Activated gamma-delta T cell (primary cell): Measurements from ENCODE around the gene SATB2.

Experiments
- DNase-seq: peaks from one replicate; lab custom pipeline; 2025; lab: John Stamatoyannopoulos, UW

Gene SATB2

GRCh38 chr2:199325881-199326280, 131.9 kb downstream of the SATB2 start:
- no peak for DNase-seq

GRCh38 chr2:199322151-199322550, 135.6 kb downstream of the SATB2 start:
- no peak for DNase-seq

DNA sequence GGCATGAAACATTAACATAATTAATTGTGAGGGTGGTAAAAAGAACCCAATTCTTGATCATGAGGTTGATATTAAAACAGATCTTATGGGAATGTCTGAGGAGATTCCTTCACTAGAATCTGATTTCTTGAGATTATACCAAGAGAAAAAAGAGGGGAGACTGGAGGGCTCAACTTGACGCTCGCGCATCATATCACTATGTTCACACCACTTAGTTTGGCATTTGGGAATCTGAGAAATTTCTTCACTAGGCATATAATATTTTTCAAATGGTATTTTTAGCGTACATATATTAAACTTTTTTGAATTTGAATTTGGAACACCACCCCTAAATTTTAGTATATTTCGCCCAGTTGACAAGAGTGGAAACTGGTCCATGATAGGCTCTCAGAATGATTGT, 140.1 kb downstream of the SATB2 start:
- DNase-seq = no peak

DNA sequence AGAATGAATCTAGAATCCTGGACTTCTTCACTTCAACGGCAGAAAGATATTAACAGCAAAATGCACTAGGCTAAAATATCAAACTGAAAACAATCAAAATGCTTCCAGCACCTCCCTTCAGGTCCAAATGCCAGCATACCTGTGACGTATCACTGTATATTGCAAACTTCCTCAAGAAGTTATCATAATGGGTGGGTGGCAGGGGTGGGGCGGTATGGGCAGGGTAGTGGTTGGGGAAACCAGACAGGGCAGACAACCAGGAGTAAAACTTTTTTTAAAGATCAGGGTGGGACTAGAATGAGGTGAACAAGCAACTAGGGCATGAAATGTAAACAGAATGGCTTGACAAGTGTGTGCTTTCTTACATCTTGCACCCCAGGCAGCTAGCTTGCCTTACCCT, 140.9 kb downstream of the SATB2 start:
- no peak for DNase-seq

- DNase-seq = no peak
Measured at GRCh38 chr2:199315299-199316179, 142.2 kb downstream of the SATB2 start.

GRCh38 chr2:199312931-199313330, 144.8 kb downstream of the SATB2 start:
- no peak for DNase-seq

DNA sequence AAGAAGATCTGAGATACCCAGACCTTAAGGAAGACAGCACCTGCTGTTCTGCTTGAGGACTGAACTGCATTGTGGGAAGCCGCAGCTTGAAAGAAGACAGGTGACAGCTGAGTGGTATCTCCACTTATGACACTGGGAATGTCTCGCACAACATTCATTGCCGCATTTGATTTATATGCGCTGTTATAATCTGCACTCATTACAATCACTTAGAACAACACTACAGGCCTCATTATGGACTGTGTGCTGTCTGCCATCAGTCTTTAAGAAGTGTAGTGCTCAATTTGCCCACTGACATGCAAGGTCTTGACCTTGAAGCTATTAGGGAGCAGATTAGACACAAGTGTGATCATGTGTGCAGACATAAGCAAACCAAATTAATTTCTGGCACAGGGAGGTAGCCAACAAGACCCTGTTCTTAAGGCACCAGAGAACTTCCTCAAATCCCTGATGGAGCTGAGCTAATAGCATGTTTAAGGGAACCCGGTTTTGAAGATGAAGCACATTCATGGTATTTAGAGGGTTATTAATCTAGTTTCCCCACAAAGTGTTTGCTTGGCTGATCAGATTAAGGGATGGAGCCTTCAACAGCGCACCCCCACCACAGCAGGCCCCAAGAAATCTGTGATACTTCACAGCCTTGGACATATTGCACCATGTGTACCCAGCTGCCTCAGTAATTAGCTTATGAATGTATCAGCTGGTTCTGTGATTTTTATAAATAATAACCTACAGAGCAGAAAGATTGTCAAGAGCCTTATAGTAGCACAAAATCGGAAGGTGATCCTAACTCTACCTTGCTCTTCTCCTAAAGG, 146.8 kb downstream of the SATB2 start:
- DNase-seq = no peak

DNA sequence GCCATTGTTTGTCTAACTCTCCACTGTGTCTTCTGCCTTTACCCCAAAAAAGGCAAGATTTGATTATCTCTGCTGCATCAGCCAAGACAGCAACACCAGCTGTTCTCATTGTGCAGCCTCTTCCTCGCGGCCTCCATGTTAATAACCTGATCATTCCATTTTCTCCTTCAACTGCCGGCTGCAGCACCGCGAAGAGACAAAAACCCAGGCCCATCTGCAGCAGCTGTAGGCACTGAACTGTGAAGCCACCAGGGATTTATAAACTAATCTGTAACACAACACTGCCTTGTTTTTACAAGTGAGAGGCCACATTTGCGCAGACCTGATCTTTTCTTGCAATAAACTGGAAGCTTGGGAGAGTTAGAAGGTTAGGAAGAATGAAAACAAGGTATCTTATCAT, 147.8 kb downstream of the SATB2 start:
- no peak for DNase-seq

DNA sequence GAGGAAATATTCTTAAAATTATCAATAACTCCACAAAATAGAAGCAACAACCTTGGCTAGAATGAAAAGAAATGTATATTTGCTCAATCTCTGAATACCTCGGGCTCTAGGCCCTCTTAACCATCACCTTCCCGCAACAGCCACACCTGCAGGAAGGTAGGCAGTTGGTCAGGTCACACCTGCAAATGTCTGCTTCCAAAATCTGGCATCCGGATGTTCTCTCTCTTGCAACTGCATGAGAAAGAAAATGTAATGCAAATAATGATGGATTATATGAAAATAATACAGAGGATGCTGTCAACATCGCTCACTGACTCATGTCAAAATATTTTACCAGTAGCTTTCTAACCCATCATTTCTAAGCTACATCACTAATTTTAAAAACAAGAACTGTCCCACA, 148.3 kb downstream of the SATB2 start:
- DNase-seq = no peak

GRCh38 chr2:199308567-199308966, 149.2 kb downstream of the SATB2 start:
- no peak for DNase-seq

DNA sequence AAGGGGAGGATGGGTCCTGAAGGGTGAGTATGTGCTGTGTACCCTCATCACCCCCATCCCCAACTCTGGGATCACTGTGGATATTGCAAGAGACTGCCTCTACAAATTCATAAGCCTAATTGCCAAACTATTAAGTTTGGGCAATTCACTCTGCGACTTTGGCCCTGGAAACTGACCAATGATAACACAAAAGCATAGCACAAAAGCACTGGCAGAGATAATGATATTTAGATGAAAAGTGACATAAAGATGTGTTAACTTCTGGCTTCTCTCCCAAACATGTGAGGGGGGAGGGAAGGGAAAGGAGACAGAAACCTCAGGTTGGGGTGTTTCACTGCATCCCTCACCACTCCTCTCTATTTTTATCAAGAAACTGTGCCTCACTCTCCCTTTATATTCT, 150.3 kb downstream of the SATB2 start:
- no peak for DNase-seq

DNA sequence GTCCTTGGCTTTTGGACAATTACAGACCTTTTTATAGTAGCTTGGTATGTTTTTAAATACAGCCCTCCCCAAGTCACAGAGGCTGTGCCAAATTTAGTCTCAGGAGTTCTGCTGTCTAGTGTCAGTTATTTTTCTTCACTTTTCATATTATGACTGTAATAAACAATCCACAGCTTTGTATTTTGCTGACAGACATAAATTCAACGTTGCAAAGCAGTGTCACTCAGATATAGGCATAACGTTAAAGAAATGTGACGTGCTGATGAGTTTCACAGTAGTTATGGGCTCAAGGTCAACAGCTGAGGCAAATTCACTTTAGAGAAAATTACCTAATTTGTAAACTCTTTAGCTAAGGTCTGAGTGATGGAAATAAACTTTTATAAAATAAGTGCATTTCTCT, 151.6 kb downstream of the SATB2 start:
- no peak for DNase-seq

DNA sequence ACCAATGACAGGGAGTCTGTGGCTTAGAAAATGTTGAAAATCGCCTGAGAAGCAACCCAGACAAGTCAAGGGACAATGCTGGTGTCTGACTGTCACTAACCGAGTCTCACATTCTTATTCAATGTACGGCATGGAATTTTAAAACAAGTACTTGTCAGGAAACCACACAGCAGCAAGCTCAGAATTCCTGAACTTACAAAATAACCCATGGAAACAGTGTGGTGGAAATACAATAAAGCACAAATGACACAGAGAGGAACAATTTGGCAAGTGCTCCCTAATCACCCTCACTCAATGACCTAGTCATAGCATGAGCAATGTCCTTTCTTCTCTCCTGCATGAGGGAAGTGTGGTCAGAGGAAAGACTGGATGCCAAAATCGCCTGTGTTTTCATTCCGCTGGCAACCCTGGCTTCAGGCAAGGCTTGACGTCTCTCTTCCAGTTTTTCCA, 154.0 kb downstream of the SATB2 start:
- no peak for DNase-seq

DNA sequence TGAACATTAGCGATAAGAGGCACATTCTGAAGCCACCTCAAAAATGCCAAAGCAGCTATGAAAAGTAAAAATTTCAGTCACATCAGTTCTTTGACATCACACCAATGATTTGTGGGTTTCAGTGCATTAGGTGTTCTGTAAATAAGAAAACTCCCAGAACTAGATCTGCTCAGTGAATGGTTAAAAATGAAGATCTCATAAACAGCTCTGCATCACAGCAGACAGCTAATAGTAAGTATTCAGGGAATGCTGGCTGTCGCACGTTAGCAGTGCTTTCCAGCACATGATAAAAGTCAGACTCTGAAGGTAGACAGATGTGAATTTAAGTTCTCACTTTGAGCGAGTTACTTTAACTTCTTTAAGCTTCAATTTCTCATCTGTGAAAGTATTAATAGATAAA, 154.9 kb downstream of the SATB2 start:
- no peak for DNase-seq

GRCh38 chr2:199288424-199288823, 169.3 kb downstream of the SATB2 start:
- no peak for DNase-seq

- no peak for DNase-seq
Measured at GRCh38 chr2:199282309-199282708, 175.4 kb downstream of the SATB2 start.

- DNase-seq = no peak
Measured at GRCh38 chr2:199279146-199279545, 178.6 kb downstream of the SATB2 start.

DNA sequence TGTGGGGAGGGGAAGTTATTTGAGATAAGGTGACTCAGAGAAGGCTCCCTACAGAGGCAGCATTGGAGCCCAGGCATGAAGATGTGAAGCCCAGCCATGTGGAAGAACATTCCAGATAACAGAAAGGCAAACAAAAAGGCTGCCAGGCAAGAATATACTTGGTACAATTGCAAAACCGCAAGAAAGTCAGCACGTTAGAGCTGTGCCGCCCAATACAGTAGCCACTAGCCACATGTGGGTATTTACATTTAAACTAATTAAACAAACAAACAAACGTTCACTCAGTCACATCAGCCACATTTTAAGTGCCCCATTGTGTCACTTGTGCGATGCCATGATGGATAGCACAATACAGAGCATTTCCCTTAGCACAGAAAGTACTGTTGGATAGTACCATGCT, 179.6 kb downstream of the SATB2 start:
- no peak for DNase-seq

GRCh38 chr2:199273042-199273511, 184.7 kb downstream of the SATB2 start:
- DNase-seq = no peak

- DNase-seq = no peak
Measured at GRCh38 chr2:199261936-199262335, 195.8 kb downstream of the SATB2 start.

DNA sequence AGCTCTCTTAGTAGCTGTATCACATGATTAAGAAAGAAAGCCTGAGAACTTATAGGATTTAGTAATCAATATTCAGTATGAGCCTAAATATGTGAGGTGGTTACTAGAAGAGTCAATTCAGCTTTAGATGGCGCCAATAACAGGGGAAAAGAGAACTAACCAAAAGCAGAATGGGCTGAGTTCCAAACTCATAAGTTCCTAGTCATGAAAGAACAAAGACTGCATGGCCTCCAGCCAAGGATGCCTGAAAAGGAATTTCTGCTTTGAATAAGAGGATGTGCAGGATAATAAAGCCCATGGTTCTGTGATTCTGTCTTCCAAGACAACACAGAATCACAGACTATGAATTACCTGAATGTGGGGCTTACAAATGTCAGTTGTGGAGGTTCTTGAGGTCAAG, 196.5 kb downstream of the SATB2 start:
- DNase-seq = no peak

- DNase-seq = no peak
Measured at GRCh38 chr2:199259671-199260070, 198.1 kb downstream of the SATB2 start.

DNA sequence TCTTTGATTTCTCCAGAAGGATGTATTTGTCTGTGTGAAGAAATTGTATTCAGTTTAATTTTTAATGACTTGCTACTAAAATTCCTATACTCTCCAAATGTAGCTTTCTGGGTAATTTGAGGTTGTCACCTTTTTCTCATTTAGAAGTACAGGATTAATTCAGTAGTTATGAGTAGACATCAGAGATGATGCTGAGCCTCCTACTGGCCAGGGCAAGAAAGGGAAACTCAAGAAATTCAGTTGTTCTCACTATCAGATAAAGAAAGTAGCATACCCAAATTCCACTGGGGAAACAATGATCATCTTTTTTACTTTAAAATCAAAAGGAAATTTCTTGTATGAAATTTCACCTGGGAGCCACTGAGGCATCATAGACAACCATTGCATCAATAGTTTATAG, 199.4 kb downstream of the SATB2 start:
- DNase-seq = no peak
